Stimulated activated CD4-positive, alpha-beta T cell treated with anti-CD3 and anti-CD28 coated beads, Interleukin-2, amount 100 ng/mL, for 24 hours (primary cell): Measurements from ENCODE around the gene LNPK.
A peak's percentile ranks its signal among the peaks of the same experiment; 100 is the strongest.
"Not testable (repeated sequence)": the region's sequence is repeated elsewhere in the genome, so short reads cannot be mapped to it uniquely, and the experiment has no call there.

Source experiments
- DNase-seq, 2 donors: peaks; one replicate each; pipeline ENCODE4 v3.0.0-alpha.2; 2020

LNPK gene

GRCh38 chr2:176001916-176002687, at the start of gene LNPK:
LNPK (minus strand) TSS chr2:176002267; CDS start chr2:175995584, 6,683 bp downstream.
- DNase-seq, result peak; percentile 92 to 93

- no peak for DNase-seq
These were observed 37.3 kb upstream of the LNPK start for GRCh38 chr2:176039375-176039774.

- DNase-seq, result no peak
These were observed 36.6 kb upstream of the LNPK start for GRCh38 chr2:176038694-176039093.

GRCh38 chr2:176035013-176035691, 33.1 kb upstream of the LNPK start:
- DNase-seq, result no peak

- DNase-seq, result no peak
These were observed 25.7 kb upstream of the LNPK start for GRCh38 chr2:176027806-176028205.

- no peak for DNase-seq
These were observed 23.9 kb upstream of the LNPK start for GRCh38 chr2:176025932-176026331.

GRCh38 chr2:176024083-176024482, 22.0 kb upstream of the LNPK start:
- DNase-seq, result no peak

GRCh38 chr2:176022048-176022447, 20.0 kb upstream of the LNPK start:
- DNase-seq, result no peak

- DNase-seq, result no peak
These were observed 18.3 kb upstream of the LNPK start for GRCh38 chr2:176020400-176020799.

GRCh38 chr2:176018708-176019107, 16.6 kb upstream of the LNPK start:
- no peak for DNase-seq

GRCh38 chr2:176009445-176009844, 7.4 kb upstream of the LNPK start:
- DNase-seq, result no peak

- DNase-seq, result no peak
These were observed 2.9 kb upstream of the LNPK start for GRCh38 chr2:176004934-176005333.

GRCh38 chr2:176003958-176004357, 1.9 kb upstream of the LNPK start:
- DNase-seq, result no peak

GRCh38 chr2:176002688-176003210, 682 bp upstream of the LNPK start:
- DNase-seq, result no peak

GRCh38 chr2:176001281-176001915, 669 bp downstream of the LNPK start:
- DNase-seq, result peak; percentile 64 to 67

- no peak for DNase-seq
These were observed 2.7 kb downstream of the LNPK start for GRCh38 chr2:175999283-175999819.

GRCh38 chr2:175990099-175990498, 12.0 kb downstream of the LNPK start:
- DNase-seq, result no peak

- DNase-seq, result not testable (repeated sequence)
These were observed 14.9 kb downstream of the LNPK start for GRCh38 chr2:175987126-175987525.

- no peak for DNase-seq
These were observed 17.2 kb downstream of the LNPK start for GRCh38 chr2:175984846-175985245.

GRCh38 chr2:175981551-175981950, 20.5 kb downstream of the LNPK start:
- DNase-seq, result no peak

- DNase-seq, result no peak
These were observed 25.5 kb downstream of the LNPK start for GRCh38 chr2:175976391-175977157.

- DNase-seq, result no peak
These were observed 28.7 kb downstream of the LNPK start for GRCh38 chr2:175973373-175973772.

- DNase-seq, result no peak
These were observed 35.2 kb downstream of the LNPK start for GRCh38 chr2:175966839-175967238.
